ENCODE measurements around the gene IL12RB1.

IL12RB1 gene

GRCh38 chr19:18074192-18074591 is 12.5 kb downstream of the IL12RB1 start:
- POLR2A ChIA-PET = no interaction called here
- no peaks in the 10 kb centered on the region for H3K36me3 ChIP-seq (ENCODE audit: control insufficient read depth in 4 of 4, insufficient read depth in 4 of 4, low read length in 3 of 4)
- WGBS (ENCODE audit: insufficient coverage) = 93% methylated on average over 7 of the region's 9 CpGs
- H3K9me3 ChIP-seq (ENCODE audit: control extremely low read depth in 1 of 5, control insufficient read depth in 4 of 5, insufficient read depth in 2 of 5, low read depth in 1 of 5, low read length in 4 of 5) = no peaks in the 10 kb centered on the region
- H3K27ac ChIP-seq (ENCODE audit: insufficient read depth in 1 of 2, low read depth in 1 of 2, low read length in 2 of 2, poor library complexity in 1 of 2, severe bottlenecking in 2 of 2) = no peak overlapping the region
- no peak for DNase-seq
- no peak overlapping the region for H3K4me3 ChIP-seq (ENCODE audit: control insufficient read depth in 1 of 7, extremely low read depth in 1 of 7, insufficient read depth in 4 of 7, low read depth in 2 of 7, low read length in 6 of 7)
- H3K27me3 ChIP-seq (replicated peaks in 2 of 5; ENCODE audit: control insufficient read depth in 4 of 5, insufficient read depth in 5 of 5, low read length in 4 of 5) = no peaks in the 10 kb centered on the region
- CTCF ChIA-PET = interaction anchor here (1.1 to 1.5 kb wide), 2 partner anchors 15 to 77 kb away, joined by 3 read pairs; no protein-coding TSS in a partner anchor
- peaks cover 0 to 6% (median 0%) of the 10 kb centered on the region in 4 experiments for H3K4me1 ChIP-seq (ENCODE audit: control extremely low read depth in 1 of 4, control insufficient read depth in 4 of 4, insufficient read depth in 4 of 4, low read length in 3 of 4)

GRCh38 chr19:18073197-18073596 is 13.5 kb downstream of the IL12RB1 start:
- 75% methylated on average over 2 of the region's 4 CpGs for WGBS (ENCODE audit: insufficient coverage)
- ChIA-PET POLR2A (no interaction called here), CTCF (no interaction called here)
- Histone ChIP-seq H3K9me3 (ENCODE audit: control extremely low read depth in 1 of 5, control insufficient read depth in 4 of 5, insufficient read depth in 2 of 5, low read depth in 1 of 5, low read length in 4 of 5) (no peaks in the 10 kb centered on the region), H3K27me3 (replicated peaks in 2 of 5; ENCODE audit: control insufficient read depth in 4 of 5, insufficient read depth in 5 of 5, low read length in 4 of 5) (no peaks in the 10 kb centered on the region), H3K4me1 (ENCODE audit: control extremely low read depth in 1 of 4, control insufficient read depth in 4 of 4, insufficient read depth in 4 of 4, low read length in 3 of 4) (peaks cover 0 to 6% (median 0%) of the 10 kb centered on the region in 4 experiments), H3K36me3 (ENCODE audit: control insufficient read depth in 4 of 4, insufficient read depth in 4 of 4, low read length in 3 of 4) (no peaks in the 10 kb centered on the region), H3K27ac (ENCODE audit: insufficient read depth in 1 of 2, low read depth in 1 of 2, low read length in 2 of 2, poor library complexity in 1 of 2, severe bottlenecking in 2 of 2) (no peak overlapping the region), H3K4me3 (ENCODE audit: control insufficient read depth in 1 of 7, extremely low read depth in 1 of 7, insufficient read depth in 4 of 7, low read depth in 2 of 7, low read length in 6 of 7) (no peak overlapping the region)
- DNase-seq = no peak

DNA sequence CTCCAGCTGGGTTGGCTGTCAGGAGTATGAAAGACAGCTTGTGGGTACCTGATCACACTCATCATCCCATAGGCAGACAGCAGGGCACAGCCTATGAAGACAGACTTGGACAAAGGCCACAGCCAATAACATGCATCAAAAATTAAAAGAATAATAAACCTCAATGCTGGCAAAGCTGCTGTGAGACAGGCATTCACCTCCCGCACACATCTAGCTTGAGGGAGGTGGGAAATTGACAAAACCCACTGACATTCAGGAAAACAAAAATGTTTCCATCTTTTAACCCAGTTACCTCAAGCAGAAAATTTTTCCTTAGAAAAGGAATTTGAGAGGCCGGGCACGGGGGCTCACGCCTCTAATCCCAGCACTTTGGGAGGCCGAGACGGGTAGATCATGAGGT is 14.4 kb downstream of the IL12RB1 start:
- DNase-seq = no peak
- peaks cover 0 to 6% (median 0%) of the 10 kb centered on the region in 4 experiments for H3K4me1 ChIP-seq (ENCODE audit: control extremely low read depth in 1 of 4, control insufficient read depth in 4 of 4, insufficient read depth in 4 of 4, low read length in 3 of 4)
- no peaks in the 10 kb centered on the region for H3K9me3 ChIP-seq (ENCODE audit: control extremely low read depth in 1 of 5, control insufficient read depth in 4 of 5, insufficient read depth in 2 of 5, low read depth in 1 of 5, low read length in 4 of 5)
- H3K27ac ChIP-seq (ENCODE audit: insufficient read depth in 1 of 2, low read depth in 1 of 2, low read length in 2 of 2, poor library complexity in 1 of 2, severe bottlenecking in 2 of 2) = no peak overlapping the region
- ChIA-PET CTCF (interaction anchor here (0.8 to 2.6 kb wide), 2 partner anchors 9 to 11 kb away, joined by 3 to 11 read pairs; no protein-coding TSS in a partner anchor), POLR2A (no interaction called here)
- H3K27me3 ChIP-seq (replicated peaks in 2 of 5; ENCODE audit: control insufficient read depth in 4 of 5, insufficient read depth in 5 of 5, low read length in 4 of 5) = no peaks in the 10 kb centered on the region
- no peaks in the 10 kb centered on the region for H3K36me3 ChIP-seq (ENCODE audit: control insufficient read depth in 4 of 4, insufficient read depth in 4 of 4, low read length in 3 of 4)
- H3K4me3 ChIP-seq (ENCODE audit: control insufficient read depth in 1 of 7, extremely low read depth in 1 of 7, insufficient read depth in 4 of 7, low read depth in 2 of 7, low read length in 6 of 7) = no peak overlapping the region
- WGBS (ENCODE audit: insufficient coverage) = 80% methylated on average over 1 of the region's 6 CpGs

GRCh38 chr19:18070181-18070580 is 16.6 kb downstream of the IL12RB1 start:
- WGBS (ENCODE audit: insufficient coverage) = 95% methylated on average over 11 of the region's 11 CpGs
- Histone ChIP-seq H3K9me3 (ENCODE audit: control extremely low read depth in 1 of 5, control insufficient read depth in 4 of 5, insufficient read depth in 2 of 5, low read depth in 1 of 5, low read length in 4 of 5) (no peaks in the 10 kb centered on the region), H3K36me3 (ENCODE audit: control insufficient read depth in 4 of 4, insufficient read depth in 4 of 4, low read length in 3 of 4) (no peaks in the 10 kb centered on the region), H3K4me3 (ENCODE audit: control insufficient read depth in 1 of 7, extremely low read depth in 1 of 7, insufficient read depth in 4 of 7, low read depth in 2 of 7, low read length in 6 of 7) (no peak overlapping the region), H3K27ac (ENCODE audit: insufficient read depth in 1 of 2, low read depth in 1 of 2, low read length in 2 of 2, poor library complexity in 1 of 2, severe bottlenecking in 2 of 2) (no peak overlapping the region), H3K27me3 (replicated peaks in 2 of 5; ENCODE audit: control insufficient read depth in 4 of 5, insufficient read depth in 5 of 5, low read length in 4 of 5) (no peaks in the 10 kb centered on the region), H3K4me1 (ENCODE audit: control extremely low read depth in 1 of 4, control insufficient read depth in 4 of 4, insufficient read depth in 4 of 4, low read length in 3 of 4) (peaks cover 0 to 6% (median 0%) of the 10 kb centered on the region in 4 experiments)
- no peak for DNase-seq
- POLR2A ChIA-PET = no interaction called here
- CTCF ChIA-PET = interaction anchor here (0.6 to 2.6 kb wide), 6 partner anchors 9 to 199 kb away, joined by 3 to 11 read pairs (median 3); no protein-coding TSS in a partner anchor

- no peak for DNase-seq
- no peak overlapping the region for H3K4me3 ChIP-seq (ENCODE audit: control insufficient read depth in 1 of 7, extremely low read depth in 1 of 7, insufficient read depth in 4 of 7, low read depth in 2 of 7, low read length in 6 of 7)
- ChIA-PET POLR2A (no interaction called here), CTCF (interaction anchor here (0.6 kb wide), 1 partner anchor 91 kb away, joined by 3 read pairs; no protein-coding TSS in a partner anchor)
- H3K27me3 ChIP-seq (replicated peaks in 2 of 5; ENCODE audit: control insufficient read depth in 4 of 5, insufficient read depth in 5 of 5, low read length in 4 of 5) = no peaks in the 10 kb centered on the region
- H3K4me1 ChIP-seq (ENCODE audit: control extremely low read depth in 1 of 4, control insufficient read depth in 4 of 4, insufficient read depth in 4 of 4, low read length in 3 of 4) = peaks cover 0 to 6% (median 0%) of the 10 kb centered on the region in 4 experiments
- no peaks in the 10 kb centered on the region for H3K9me3 ChIP-seq (ENCODE audit: control extremely low read depth in 1 of 5, control insufficient read depth in 4 of 5, insufficient read depth in 2 of 5, low read depth in 1 of 5, low read length in 4 of 5)
- H3K27ac ChIP-seq (ENCODE audit: insufficient read depth in 1 of 2, low read depth in 1 of 2, low read length in 2 of 2, poor library complexity in 1 of 2, severe bottlenecking in 2 of 2) = no peak overlapping the region
- WGBS (ENCODE audit: insufficient coverage) = 99% methylated on average over 13 of the region's 15 CpGs
- no peaks in the 10 kb centered on the region for H3K36me3 ChIP-seq (ENCODE audit: control insufficient read depth in 4 of 4, insufficient read depth in 4 of 4, low read length in 3 of 4)
Measured at GRCh38 chr19:18069383-18069782, 17.4 kb downstream of the IL12RB1 start.

- DNase-seq = no peak
- CTCF ChIA-PET = no interaction called here
- 92% methylated on average over 3 of the region's 5 CpGs for WGBS (ENCODE audit: insufficient coverage)
- no peak overlapping the region for H3K4me3 ChIP-seq (ENCODE audit: control insufficient read depth in 1 of 7, extremely low read depth in 1 of 7, insufficient read depth in 4 of 7, low read depth in 2 of 7, low read length in 6 of 7)
- POLR2A ChIA-PET = no interaction called here
- no peaks in the 10 kb centered on the region for H3K9me3 ChIP-seq (ENCODE audit: control extremely low read depth in 1 of 5, control insufficient read depth in 4 of 5, insufficient read depth in 2 of 5, low read depth in 1 of 5, low read length in 4 of 5)
- peaks cover 0 to 5% (median 0%) of the 10 kb centered on the region in 4 experiments for H3K4me1 ChIP-seq (ENCODE audit: control extremely low read depth in 1 of 4, control insufficient read depth in 4 of 4, insufficient read depth in 4 of 4, low read length in 3 of 4)
- no peaks in the 10 kb centered on the region for H3K36me3 ChIP-seq (ENCODE audit: control insufficient read depth in 4 of 4, insufficient read depth in 4 of 4, low read length in 3 of 4)
- no peak overlapping the region for H3K27ac ChIP-seq (ENCODE audit: insufficient read depth in 1 of 2, low read depth in 1 of 2, low read length in 2 of 2, poor library complexity in 1 of 2, severe bottlenecking in 2 of 2)
- no peaks in the 10 kb centered on the region for H3K27me3 ChIP-seq (replicated peaks in 2 of 5; ENCODE audit: control insufficient read depth in 4 of 5, insufficient read depth in 5 of 5, low read length in 4 of 5)
Measured at GRCh38 chr19:18068395-18068794, 18.3 kb downstream of the IL12RB1 start.

- Histone ChIP-seq H3K27me3 (replicated peaks in 2 of 5; ENCODE audit: control insufficient read depth in 4 of 5, insufficient read depth in 5 of 5, low read length in 4 of 5) (no peaks in the 10 kb centered on the region), H3K4me3 (ENCODE audit: control insufficient read depth in 1 of 7, extremely low read depth in 1 of 7, insufficient read depth in 4 of 7, low read depth in 2 of 7, low read length in 6 of 7) (no peak overlapping the region), H3K27ac (ENCODE audit: insufficient read depth in 1 of 2, low read depth in 1 of 2, low read length in 2 of 2, poor library complexity in 1 of 2, severe bottlenecking in 2 of 2) (no peak overlapping the region), H3K36me3 (ENCODE audit: control insufficient read depth in 4 of 4, insufficient read depth in 4 of 4, low read length in 3 of 4) (no peaks in the 10 kb centered on the region), H3K9me3 (ENCODE audit: control extremely low read depth in 1 of 5, control insufficient read depth in 4 of 5, insufficient read depth in 2 of 5, low read depth in 1 of 5, low read length in 4 of 5) (no peaks in the 10 kb centered on the region), H3K4me1 (ENCODE audit: control extremely low read depth in 1 of 4, control insufficient read depth in 4 of 4, insufficient read depth in 4 of 4, low read length in 3 of 4) (no peaks in the 10 kb centered on the region)
- 100% methylated on average over 1 of the region's 1 CpG for WGBS (ENCODE audit: insufficient coverage)
- CTCF ChIA-PET = interaction anchor here (0.7 to 11.5 kb wide), 3 partner anchors 8 to 57 kb away, joined by 3 to 197 read pairs (median 7); partner anchors contain the start of gene ARRDC2
- POLR2A ChIA-PET = no interaction called here
- no peak for DNase-seq
Measured at GRCh38 chr19:18065173-18065495, 21.6 kb downstream of the IL12RB1 start.
